KOPT-K1 (cell line): ENCODE results near the gene CD33.
"Not testable (repeated sequence)": the region's sequence is repeated elsewhere in the genome, so short reads cannot be mapped to it uniquely, and the experiment has no call there.

Source experiments
- H3K27ac ChIP-seq: fragments of 200-600 bp; sonication (generic); 2 replicates; pipeline ENCODE4 v1.5.1; 2016; ENCODE audit warnings: antibody characterized with exemption, mild to moderate bottlenecking, low read depth, low read length; ENCODE audit not compliant: poor library complexity, severe bottlenecking
- H3K36me3 ChIP-seq: fragments of 200-600 bp; sonication (generic); 2 replicates; pipeline ENCODE4 v1.5.1; 2017; ENCODE audit warnings: antibody characterized with exemption, mild to moderate bottlenecking, low read length, moderate library complexity; ENCODE audit not compliant: insufficient read depth
- H3K9me3 ChIP-seq: fragments of 200-600 bp; sonication (generic); 2 replicates; pipeline ENCODE4 v1.5.1; 2017; ENCODE audit warnings: antibody characterized with exemption, low read length, mild to moderate bottlenecking; ENCODE audit not compliant: insufficient read depth, poor library complexity, severe bottlenecking

CD33 gene

GRCh38 chr19:51224898-51225393 is at the start of gene CD33:
Gene CD33 (plus strand): TSS chr19:51225080. CDS start chr19:51225119, 39 bp downstream.
- H3K36me3 ChIP-seq, H3K9me3 ChIP-seq, H3K27ac ChIP-seq: not testable (repeated sequence)

GRCh38 chr19:51179256-51179655 is 45.6 kb upstream of the CD33 start:
- Histone ChIP-seq H3K36me3 (no peaks in the 10 kb centered on the region), H3K9me3 (no peaks in the 10 kb centered on the region), H3K27ac (no peak overlapping the region)

GRCh38 chr19:51181377-51181912 is 43.4 kb upstream of the CD33 start:
- H3K9me3 ChIP-seq: no peaks in the 10 kb centered on the region
- no peak overlapping the region for H3K27ac ChIP-seq
- H3K36me3 ChIP-seq: no peaks in the 10 kb centered on the region

GRCh38 chr19:51181913-51182419 is 42.9 kb upstream of the CD33 start:
- H3K36me3 ChIP-seq: no peaks in the 10 kb centered on the region
- no peak overlapping the region for H3K27ac ChIP-seq
- no peaks in the 10 kb centered on the region for H3K9me3 ChIP-seq

GRCh38 chr19:51183629-51184028 is 41.3 kb upstream of the CD33 start:
- H3K9me3 ChIP-seq: no peaks in the 10 kb centered on the region
- no peak overlapping the region for H3K27ac ChIP-seq
- H3K36me3 ChIP-seq: no peaks in the 10 kb centered on the region

- H3K27ac ChIP-seq: no peak overlapping the region
- no peaks in the 10 kb centered on the region for H3K36me3 ChIP-seq
- no peaks in the 10 kb centered on the region for H3K9me3 ChIP-seq
Measured at GRCh38 chr19:51185069-51185867, 39.6 kb upstream of the CD33 start.

GRCh38 chr19:51185868-51186215 is 39.0 kb upstream of the CD33 start:
- H3K36me3 ChIP-seq: no peaks in the 10 kb centered on the region
- H3K9me3 ChIP-seq: no peaks in the 10 kb centered on the region
- no peak overlapping the region for H3K27ac ChIP-seq

GRCh38 chr19:51186323-51186722 is 38.6 kb upstream of the CD33 start:
- Histone ChIP-seq H3K9me3 (no peaks in the 10 kb centered on the region), H3K36me3 (no peaks in the 10 kb centered on the region), H3K27ac (no peak overlapping the region)

GRCh38 chr19:51187395-51188226 is 37.3 kb upstream of the CD33 start:
- H3K9me3 ChIP-seq: no peaks in the 10 kb centered on the region
- H3K27ac ChIP-seq: no peak overlapping the region
- no peaks in the 10 kb centered on the region for H3K36me3 ChIP-seq

GRCh38 chr19:51188227-51188559 is 36.7 kb upstream of the CD33 start:
- Histone ChIP-seq H3K36me3 (no peaks in the 10 kb centered on the region), H3K9me3 (no peaks in the 10 kb centered on the region), H3K27ac (no peak overlapping the region)

- H3K36me3 ChIP-seq: no peaks in the 10 kb centered on the region
- H3K9me3 ChIP-seq: peaks cover 7% of the 10 kb centered on the region
- H3K27ac ChIP-seq: no peak overlapping the region
Measured at GRCh38 chr19:51192689-51193088, 32.2 kb upstream of the CD33 start.

- Histone ChIP-seq H3K9me3 (peaks cover 7% of the 10 kb centered on the region), H3K36me3 (no peaks in the 10 kb centered on the region), H3K27ac (no peak overlapping the region)
Measured at GRCh38 chr19:51194527-51195315, 30.2 kb upstream of the CD33 start.

- Histone ChIP-seq H3K36me3 (no peaks in the 10 kb centered on the region), H3K9me3 (peaks cover 7% of the 10 kb centered on the region), H3K27ac (no peak overlapping the region)
Measured at GRCh38 chr19:51195316-51195586, 29.6 kb upstream of the CD33 start.

- Histone ChIP-seq H3K9me3 (peaks cover 7% of the 10 kb centered on the region), H3K36me3 (no peaks in the 10 kb centered on the region), H3K27ac (no peak overlapping the region)
Measured at GRCh38 chr19:51195616-51196015, 29.3 kb upstream of the CD33 start.

GRCh38 chr19:51196181-51196580 is 28.7 kb upstream of the CD33 start:
- Histone ChIP-seq H3K9me3 (peaks cover 7% of the 10 kb centered on the region), H3K27ac (no peak overlapping the region), H3K36me3 (no peaks in the 10 kb centered on the region)
